ENCODE measurements around the gene PIK3IP1.

Gene PIK3IP1

DNA sequence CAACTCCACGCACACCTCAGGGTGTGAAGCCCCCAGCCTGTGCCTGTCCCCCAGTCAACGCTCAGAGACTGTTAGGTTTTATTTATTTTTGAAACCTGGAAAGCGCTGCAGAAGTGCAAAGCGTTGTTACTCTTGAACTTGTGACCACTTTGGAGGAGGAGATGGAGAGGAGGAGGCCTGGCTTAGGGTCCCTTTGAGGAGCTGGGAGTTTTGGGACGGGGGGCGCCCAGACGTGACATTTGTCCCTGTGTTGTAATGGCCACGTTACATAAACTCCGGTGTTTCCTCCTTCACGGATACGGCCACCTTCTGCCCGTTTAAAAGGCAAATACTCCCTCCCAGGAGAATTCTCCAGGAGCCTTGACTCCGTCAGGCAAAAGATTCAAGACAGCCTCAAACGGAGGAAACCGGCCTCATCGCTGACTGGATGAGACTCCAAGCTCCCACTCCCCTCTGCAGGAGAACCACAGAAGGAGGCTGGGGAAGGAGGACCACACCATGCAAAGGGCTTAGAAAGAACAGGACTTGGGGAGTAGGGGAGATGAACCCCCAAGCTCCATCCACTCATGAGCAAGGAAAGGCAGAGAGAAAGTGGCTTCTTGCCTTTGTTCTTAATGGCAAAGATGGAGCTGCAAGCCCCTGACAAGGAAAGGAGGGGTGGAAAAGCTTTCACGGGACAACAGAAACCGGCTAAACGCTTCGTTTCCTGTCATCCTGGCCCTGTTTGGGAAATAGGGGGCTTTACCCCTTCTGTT lies 630 bp downstream of the PIK3IP1 start:
- peak overlapping the region; percentile 93 for H3K4me3 ChIP-seq (ENCODE audit: low read length)
- TF ChIP-seq CTCF (conservative IDR thresholded peaks at IDR 0.05; ENCODE audit: low read depth, low read length) = no peak
- no peak for DNase-seq (ENCODE audit: low read depth)

- no peak for TF ChIP-seq CTCF (conservative IDR thresholded peaks at IDR 0.05; ENCODE audit: low read depth, low read length)
- peak overlapping the region; percentile 93 for H3K4me3 ChIP-seq (ENCODE audit: low read length)
These were observed 1.5 kb downstream of the PIK3IP1 start for GRCh38 chr22:31290494-31291471.

GRCh38 chr22:31289344-31289743 lies 2.9 kb downstream of the PIK3IP1 start:
- no peak for DNase-seq (ENCODE audit: low read depth)
- TF ChIP-seq CTCF (conservative IDR thresholded peaks at IDR 0.05; ENCODE audit: low read depth, low read length) = no peak
- H3K4me3 ChIP-seq (ENCODE audit: low read length) = no peak overlapping the region

More at GRCh38 chr22:31290494-31291471, 1.5 kb downstream of the PIK3IP1 start:
- peak; percentile 77 for DNase-seq (ENCODE audit: low read depth)

DNA sequence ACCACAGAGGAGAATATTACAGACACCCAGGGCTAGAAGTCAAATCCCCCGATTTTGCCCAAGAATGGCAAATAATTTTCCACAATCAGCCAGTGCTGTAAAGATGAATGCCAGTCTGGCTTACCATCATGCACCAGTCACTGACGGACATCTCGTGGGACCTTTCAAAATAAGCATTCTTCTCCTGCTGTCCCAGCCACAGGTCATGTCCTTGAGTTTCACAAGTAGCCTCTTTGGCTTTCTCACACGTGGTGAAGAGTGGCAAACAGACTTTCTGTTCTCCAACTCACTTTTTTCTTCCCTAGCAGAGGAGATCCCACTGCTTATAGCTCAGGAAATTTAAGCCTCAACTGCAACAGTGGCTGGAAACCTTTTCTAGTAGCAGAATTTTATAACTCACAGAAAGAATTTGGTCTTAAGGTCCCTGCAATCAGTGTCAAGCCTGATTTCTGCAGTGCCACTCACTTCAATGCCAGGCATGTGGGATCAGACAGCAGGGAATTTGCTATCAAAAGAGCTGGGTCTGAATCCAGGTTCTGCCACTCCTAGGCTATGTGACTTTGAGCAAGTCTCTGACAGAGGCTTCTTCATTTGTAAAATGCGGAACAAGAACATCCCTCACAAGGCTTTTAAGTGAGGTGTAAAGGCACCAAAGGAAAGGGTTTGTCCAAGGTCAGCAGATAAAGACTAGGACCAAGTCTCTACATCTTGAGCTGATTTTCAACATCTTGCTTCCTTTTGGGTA lies 3.6 kb downstream of the PIK3IP1 start:
- no peak for DNase-seq (ENCODE audit: low read depth)
- no peak for TF ChIP-seq CTCF (conservative IDR thresholded peaks at IDR 0.05; ENCODE audit: low read depth, low read length)
- no peak overlapping the region for H3K4me3 ChIP-seq (ENCODE audit: low read length)

- no peak for TF ChIP-seq CTCF (conservative IDR thresholded peaks at IDR 0.05; ENCODE audit: low read depth, low read length)
- no peak for DNase-seq (ENCODE audit: low read depth)
- no peak overlapping the region for H3K4me3 ChIP-seq (ENCODE audit: low read length)
These were observed 4.3 kb downstream of the PIK3IP1 start for GRCh38 chr22:31287818-31288495.

All from retinal pigment epithelial cell (primary cell).